Glutamatergic neuron (in vitro differentiated cells): ENCODE measurements around the gene PPP2R2C. TPM values are rescaled to one million over a fixed set of nuclear protein-coding genes. Genes with fewer than 3 reads are reported as not detected.
A peak's percentile ranks its signal among the peaks of the same experiment; 100 is the strongest.

ENCODE experiments used
- DNase-seq: peaks from one replicate; pipeline ENCODE4 v3.0.0; 2022
- H3K27ac Mint-ChIP-seq: one replicate; pipeline ENCODE4 v1.8.0; 2020; ENCODE audit warnings: mild to moderate bottlenecking, mixed read lengths, inconsistent platforms; ENCODE audit not compliant: unreplicated experiment
- H3K27me3 Mint-ChIP-seq: one replicate; pipeline ENCODE4 v1.8.0; 2020; ENCODE audit warnings: mild to moderate bottlenecking, moderate library complexity, mixed read lengths, inconsistent platforms; ENCODE audit not compliant: unreplicated experiment
- H3K36me3 Mint-ChIP-seq: one replicate; pipeline ENCODE4 v1.8.0; 2020; ENCODE audit warnings: mild to moderate bottlenecking, mixed read lengths, inconsistent platforms; ENCODE audit not compliant: unreplicated experiment
- H3K4me1 Mint-ChIP-seq: one replicate; pipeline ENCODE4 v1.8.0; 2020; ENCODE audit warnings: mild to moderate bottlenecking, low read depth, mixed read lengths, inconsistent platforms; ENCODE audit not compliant: unreplicated experiment
- H3K4me3 Mint-ChIP-seq: one replicate; pipeline ENCODE4 v1.8.0; 2020; ENCODE audit warnings: mild to moderate bottlenecking, mixed read lengths, inconsistent platforms; ENCODE audit not compliant: unreplicated experiment
- H3K9me3 Mint-ChIP-seq: one replicate; pipeline ENCODE4 v1.8.0; 2020; ENCODE audit warnings: mild to moderate bottlenecking, moderate library complexity, mixed read lengths, inconsistent platforms; ENCODE audit not compliant: unreplicated experiment
- CTCF ChIP-seq: fragments of 200-600 bp; sonication (generic); IDR thresholded peaks from one replicate; pipeline ENCODE4 v1.5.0; 2021; ENCODE audit not compliant: partially characterized antibody, unreplicated experiment
- total RNA-seq: library from RNA; stranded (reverse); fragmentation: NEBNext Ultra II Directional; extraction: Animal tissue kit (Norgen Biotek cat#: 25700); gene quantifications from one replicate; pipeline ENCODE4 v1.2.1, GENCODE V29; 2021; ENCODE audit not compliant: unreplicated experiment

PPP2R2C gene
- total RNA-seq, 1 donor from 2014 or later = 9.4 TPM

GRCh38 chr4:6492861-6493657, 20.6 kb upstream of the PPP2R2C start:
- H3K27me3 Mint-ChIP-seq = peaks cover 8% of the 10 kb centered on the region
- DNase-seq = no peak
- H3K4me1 Mint-ChIP-seq = peaks cover 24% of the 10 kb centered on the region
- no peak for TF ChIP-seq CTCF
- peaks cover 3% of the 10 kb centered on the region for H3K9me3 Mint-ChIP-seq
- peak overlapping the region; percentile 77 for H3K27ac Mint-ChIP-seq
- peak overlapping the region; percentile 8 for H3K4me3 Mint-ChIP-seq
- H3K36me3 Mint-ChIP-seq = peaks cover 3% of the 10 kb centered on the region

- peaks cover 24% of the 10 kb centered on the region for H3K4me1 Mint-ChIP-seq
- TF ChIP-seq CTCF = no peak
- H3K4me3 Mint-ChIP-seq = no peak overlapping the region
- H3K27me3 Mint-ChIP-seq = peaks cover 8% of the 10 kb centered on the region
- peaks cover 7% of the 10 kb centered on the region for H3K9me3 Mint-ChIP-seq
- no peak overlapping the region for H3K27ac Mint-ChIP-seq
- H3K36me3 Mint-ChIP-seq = peaks cover 12% of the 10 kb centered on the region
- no peak for DNase-seq
Observed at GRCh38 chr4:6492027-6492590, 19.7 kb upstream of the PPP2R2C start.

GRCh38 chr4:6491235-6491634, 18.8 kb upstream of the PPP2R2C start:
- H3K27ac Mint-ChIP-seq = no peak overlapping the region
- H3K4me1 Mint-ChIP-seq = peaks cover 24% of the 10 kb centered on the region
- peaks cover 9% of the 10 kb centered on the region for H3K9me3 Mint-ChIP-seq
- H3K27me3 Mint-ChIP-seq = peaks cover 8% of the 10 kb centered on the region
- H3K4me3 Mint-ChIP-seq = no peak overlapping the region
- no peak for DNase-seq
- peaks cover 18% of the 10 kb centered on the region for H3K36me3 Mint-ChIP-seq
- no peak for TF ChIP-seq CTCF

GRCh38 chr4:6489927-6490326, 17.5 kb upstream of the PPP2R2C start:
- Mint-ChIP-seq H3K36me3 (peaks cover 30% of the 10 kb centered on the region), H3K4me1 (peaks cover 24% of the 10 kb centered on the region), H3K9me3 (peaks cover 11% of the 10 kb centered on the region), H3K4me3 (no peak overlapping the region), H3K27me3 (peaks cover 8% of the 10 kb centered on the region), H3K27ac (peak overlapping the region; percentile 56)
- no peak for TF ChIP-seq CTCF
- peak; percentile 64 for DNase-seq

- TF ChIP-seq CTCF = no peak
- peaks cover 15% of the 10 kb centered on the region for H3K4me1 Mint-ChIP-seq
- no peak overlapping the region for H3K4me3 Mint-ChIP-seq
- H3K36me3 Mint-ChIP-seq = peaks cover 36% of the 10 kb centered on the region
- DNase-seq = no peak
- no peak overlapping the region for H3K27ac Mint-ChIP-seq
- peaks cover 9% of the 10 kb centered on the region for H3K9me3 Mint-ChIP-seq
- peaks cover 2% of the 10 kb centered on the region for H3K27me3 Mint-ChIP-seq
Observed at GRCh38 chr4:6487466-6487865, 15.1 kb upstream of the PPP2R2C start.
